Inferior parietal cortex (tissue), 1 donor: ENCODE measurements around the gene RHOU.
"Not testable (repeated sequence)": the region's sequence is repeated elsewhere in the genome, so short reads cannot be mapped to it uniquely, and the experiment has no call there.

Experiments
- DNase-seq: peaks from one replicate; pipeline ENCODE4 v3.0.0-alpha.2; 2016; ENCODE audit errors: extremely low spot score

RHOU gene

GRCh38 chr1:228758447-228758846 lies 23.2 kb downstream of the RHOU start:
- no peak for DNase-seq

GRCh38 chr1:228760979-228761378 lies 25.7 kb downstream of the RHOU start:
- DNase-seq: no peak

DNA sequence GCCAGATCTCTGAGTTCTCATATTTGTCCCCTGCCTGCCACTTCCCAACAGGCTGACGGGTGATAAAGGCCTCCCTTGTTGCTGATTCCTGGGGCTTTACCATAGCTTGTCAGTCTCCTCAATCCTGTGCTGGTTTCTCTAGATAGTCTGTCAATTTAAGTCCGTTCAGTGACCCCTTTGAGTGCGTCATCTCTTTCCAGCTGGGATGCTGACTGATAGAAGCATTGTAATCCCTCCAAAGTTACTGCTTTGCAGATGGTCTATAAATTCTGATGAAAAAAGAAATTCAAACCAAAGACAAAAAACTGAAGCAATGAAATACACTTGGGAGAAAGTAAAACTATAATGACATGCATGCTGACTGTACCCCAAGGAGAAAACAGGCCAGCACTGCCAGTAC lies 28.3 kb downstream of the RHOU start:
- no peak for DNase-seq

GRCh38 chr1:228765168-228765946 lies 30.1 kb downstream of the RHOU start:
- DNase-seq: no peak

- no peak for DNase-seq
Measured at GRCh38 chr1:228766788-228767187, 31.5 kb downstream of the RHOU start.

- no peak for DNase-seq
Measured at GRCh38 chr1:228767636-228768354, 32.5 kb downstream of the RHOU start.

- no peak for DNase-seq
Measured at GRCh38 chr1:228768355-228769000, 33.2 kb downstream of the RHOU start.

- no peak for DNase-seq
Measured at GRCh38 chr1:228770779-228771223, 35.5 kb downstream of the RHOU start.

GRCh38 chr1:228772516-228773212 lies 37.4 kb downstream of the RHOU start:
- DNase-seq: no peak

GRCh38 chr1:228775946-228776345 lies 40.7 kb downstream of the RHOU start:
- not testable (repeated sequence) for DNase-seq

DNA sequence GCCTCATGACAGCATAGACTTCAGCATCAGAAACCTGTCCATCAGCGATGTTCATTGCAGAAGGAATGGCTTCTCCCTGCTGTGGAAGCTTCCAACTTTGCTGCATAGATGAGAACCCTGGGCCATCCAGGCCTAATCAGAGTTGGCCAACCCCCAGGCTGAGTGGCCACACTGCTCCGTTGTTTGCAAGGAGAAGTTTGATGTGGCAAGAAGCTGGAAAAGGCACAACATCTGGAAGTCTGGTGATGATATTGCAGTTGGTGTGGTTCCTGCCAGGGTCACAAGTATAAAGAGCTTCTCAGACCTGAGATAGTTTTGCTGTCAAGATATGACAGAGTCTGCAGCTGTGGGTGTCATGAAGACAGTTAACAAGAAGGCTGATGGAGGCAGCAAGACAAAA lies 41.2 kb downstream of the RHOU start:
- no peak for DNase-seq

DNA sequence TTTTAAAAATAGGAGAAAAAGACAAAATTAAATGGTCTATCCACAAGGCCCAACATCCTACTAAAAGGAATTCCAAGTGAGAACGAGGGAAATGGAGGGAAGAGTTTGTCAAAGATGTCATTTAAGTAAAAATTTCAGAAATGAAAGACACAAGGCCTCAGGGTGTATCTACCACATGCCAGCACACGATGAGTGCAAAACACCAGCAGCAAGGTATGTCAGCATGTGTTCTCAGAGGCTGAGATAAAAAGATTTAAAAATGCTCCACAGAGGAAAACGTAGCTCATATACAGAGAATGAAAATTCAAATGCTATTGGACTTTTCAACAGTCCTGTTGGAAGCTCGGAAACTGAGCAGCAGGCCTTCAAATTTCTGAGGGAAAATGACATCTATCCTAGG lies 42.0 kb downstream of the RHOU start:
- DNase-seq: no peak

DNA sequence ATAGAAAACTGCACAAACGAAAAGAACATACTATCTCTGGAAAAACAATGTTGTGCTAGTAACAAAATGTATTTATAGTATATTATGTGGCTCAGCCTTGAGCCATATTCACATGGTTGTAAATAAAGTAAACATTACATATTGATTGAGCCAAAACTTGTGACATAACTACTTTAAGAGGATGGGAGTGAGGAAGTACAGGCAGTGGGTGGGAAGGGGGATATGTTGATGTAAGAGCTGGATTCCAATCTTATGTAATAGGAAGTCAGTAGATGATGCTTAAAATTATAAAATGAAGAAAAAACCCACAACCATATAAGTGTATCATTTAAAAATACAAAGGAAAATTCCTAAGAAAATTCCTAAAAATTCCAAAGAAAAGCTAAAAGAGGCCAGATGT lies 42.7 kb downstream of the RHOU start:
- DNase-seq: no peak

- no peak for DNase-seq
Measured at GRCh38 chr1:228778466-228778865, 43.2 kb downstream of the RHOU start.

- no peak for DNase-seq
Measured at GRCh38 chr1:228778961-228779360, 43.7 kb downstream of the RHOU start.

DNA sequence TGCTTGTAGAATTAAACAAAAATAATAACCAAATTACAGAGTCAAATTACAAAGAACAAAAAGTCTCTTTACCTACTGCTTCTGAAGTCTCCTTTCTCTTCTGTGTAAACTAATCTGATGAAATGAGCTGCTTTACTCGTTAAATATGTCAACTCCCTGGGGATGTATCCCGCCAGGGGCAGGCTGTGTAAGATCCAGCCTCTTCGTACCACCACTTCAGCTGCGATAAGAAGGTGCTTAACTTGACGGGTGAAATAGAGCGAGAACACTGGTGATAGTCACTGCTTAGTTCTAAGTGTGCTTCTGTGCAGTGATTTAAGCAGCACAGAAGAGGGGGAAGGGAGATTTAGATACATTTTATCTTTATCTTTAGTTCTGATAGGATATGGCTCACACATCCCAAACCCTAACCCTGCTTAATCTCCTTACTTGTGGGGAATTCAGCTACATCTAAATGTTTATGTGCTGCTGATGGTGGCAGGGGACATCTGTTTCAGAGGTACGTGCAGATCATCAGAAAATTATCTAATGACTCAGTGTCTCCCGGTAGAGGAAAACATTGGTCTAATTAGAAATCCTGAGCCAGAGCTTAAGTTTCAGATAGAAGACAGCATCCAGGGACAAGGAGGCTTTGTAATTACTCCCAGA lies 46.0 kb downstream of the RHOU start:
- DNase-seq: no peak

- DNase-seq: no peak
Measured at GRCh38 chr1:228781809-228782661, 46.8 kb downstream of the RHOU start.

DNA sequence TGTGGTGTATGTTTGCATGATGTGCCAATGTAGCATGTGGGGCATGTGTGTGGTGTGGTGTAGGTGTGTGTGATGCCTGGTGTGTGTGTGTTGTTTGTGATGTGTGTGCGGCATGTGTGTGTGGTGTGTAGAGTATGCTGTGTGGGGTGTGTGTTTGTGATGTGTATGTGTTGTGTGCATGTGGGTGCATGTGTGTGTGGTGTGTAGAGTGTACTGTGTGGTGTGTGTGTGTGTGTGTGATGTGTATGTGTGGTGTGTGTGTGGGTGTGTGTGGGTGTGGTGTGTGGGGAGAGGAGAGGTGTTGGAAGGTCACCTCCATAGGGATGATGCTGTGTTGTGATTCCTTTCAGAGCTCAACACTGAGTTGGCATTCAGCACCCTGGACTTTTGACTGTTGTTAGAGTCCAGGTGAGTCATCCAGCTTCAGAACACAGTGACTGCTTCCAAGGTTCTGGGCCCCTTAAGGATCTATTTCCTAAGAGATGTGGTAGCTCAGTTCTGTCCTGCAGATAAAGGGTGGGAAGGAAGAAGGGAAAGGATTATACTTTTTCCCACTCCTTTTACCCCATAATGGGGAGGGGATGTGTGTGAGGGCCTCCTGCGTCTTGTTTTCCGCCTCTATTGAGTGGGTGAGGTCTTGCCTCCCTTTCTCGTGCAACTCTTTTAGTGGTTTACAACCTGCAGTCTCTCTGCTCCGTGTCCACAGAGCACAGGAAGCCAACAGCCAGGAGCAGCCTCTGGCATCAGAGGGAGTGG lies 47.6 kb downstream of the RHOU start:
- no peak for DNase-seq

GRCh38 chr1:228783418-228784040 lies 48.2 kb downstream of the RHOU start:
- DNase-seq: no peak
